GM19025 (cell line): ENCODE data around the gene FGD4.

Source experiments
- ATAC-seq: cut with Tn5 transposase; IDR thresholded peaks from one replicate; pipeline ENCODE4 v1.9.1; 2021; ENCODE audit warnings: mild to moderate bottlenecking, low read depth, moderate library complexity; ENCODE audit not compliant: unreplicated experiment

FGD4 gene

DNA sequence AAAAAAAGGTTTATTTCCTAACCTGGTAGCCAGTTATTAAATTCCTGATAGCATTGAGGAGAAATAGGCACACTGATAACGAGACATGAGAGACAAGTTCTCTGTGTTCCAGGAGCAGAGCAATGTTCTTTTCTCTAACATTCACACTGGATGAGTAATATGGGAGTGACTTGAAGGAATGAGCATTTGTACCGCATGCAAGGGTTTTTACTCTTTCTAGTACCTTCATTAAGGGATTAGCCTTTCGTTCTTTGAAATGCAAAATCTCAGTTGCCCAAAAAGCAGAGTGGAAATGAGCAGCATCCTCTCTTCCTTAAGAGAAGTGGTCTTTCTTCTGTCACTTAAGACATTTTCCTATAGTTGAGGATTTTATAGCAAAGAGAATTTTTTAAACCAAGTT lies 54.7 kb downstream of the FGD4 start:
- no peak for ATAC-seq

DNA sequence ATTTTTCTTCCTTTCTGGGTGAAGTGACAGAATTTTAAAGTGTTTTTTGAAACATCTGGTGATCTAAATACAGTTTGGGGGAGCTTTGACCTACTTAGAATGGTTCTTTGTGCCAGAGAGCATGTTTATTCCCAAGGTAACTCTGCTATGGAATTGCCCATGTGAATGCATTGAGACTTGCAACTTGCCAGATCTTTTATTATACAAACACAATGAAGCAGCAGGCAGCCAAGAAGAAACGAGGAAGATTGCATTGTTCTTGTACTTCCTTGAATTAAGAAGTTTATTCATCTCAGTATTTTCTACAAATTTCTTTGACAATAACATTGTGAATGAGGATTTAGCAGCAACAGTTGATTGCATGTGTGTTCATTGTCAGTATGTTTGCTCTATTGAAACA lies 55.5 kb downstream of the FGD4 start:
- no peak for ATAC-seq

DNA sequence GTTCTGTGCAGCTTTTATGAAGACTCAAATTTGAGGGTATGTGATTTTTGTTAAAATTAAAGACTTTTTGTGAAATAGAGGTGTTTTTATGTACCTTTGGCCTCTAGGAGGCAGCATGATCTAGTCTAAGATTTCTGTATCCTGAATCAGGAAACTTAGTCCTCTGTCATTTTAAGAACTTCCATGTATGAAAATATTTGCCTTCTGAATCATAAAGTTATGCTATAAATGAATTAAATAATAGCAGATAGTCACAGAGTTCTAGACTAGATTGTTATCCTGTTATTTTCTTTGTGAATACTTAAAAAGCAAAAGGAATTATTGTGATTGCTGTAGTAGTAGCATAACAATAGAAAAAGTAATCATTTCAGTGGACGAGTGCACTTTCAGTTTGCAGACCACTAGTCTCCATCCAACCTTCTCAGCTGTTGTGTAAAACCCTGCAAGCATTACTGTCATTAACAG lies 56.3 kb downstream of the FGD4 start:
- ATAC-seq = no peak

DNA sequence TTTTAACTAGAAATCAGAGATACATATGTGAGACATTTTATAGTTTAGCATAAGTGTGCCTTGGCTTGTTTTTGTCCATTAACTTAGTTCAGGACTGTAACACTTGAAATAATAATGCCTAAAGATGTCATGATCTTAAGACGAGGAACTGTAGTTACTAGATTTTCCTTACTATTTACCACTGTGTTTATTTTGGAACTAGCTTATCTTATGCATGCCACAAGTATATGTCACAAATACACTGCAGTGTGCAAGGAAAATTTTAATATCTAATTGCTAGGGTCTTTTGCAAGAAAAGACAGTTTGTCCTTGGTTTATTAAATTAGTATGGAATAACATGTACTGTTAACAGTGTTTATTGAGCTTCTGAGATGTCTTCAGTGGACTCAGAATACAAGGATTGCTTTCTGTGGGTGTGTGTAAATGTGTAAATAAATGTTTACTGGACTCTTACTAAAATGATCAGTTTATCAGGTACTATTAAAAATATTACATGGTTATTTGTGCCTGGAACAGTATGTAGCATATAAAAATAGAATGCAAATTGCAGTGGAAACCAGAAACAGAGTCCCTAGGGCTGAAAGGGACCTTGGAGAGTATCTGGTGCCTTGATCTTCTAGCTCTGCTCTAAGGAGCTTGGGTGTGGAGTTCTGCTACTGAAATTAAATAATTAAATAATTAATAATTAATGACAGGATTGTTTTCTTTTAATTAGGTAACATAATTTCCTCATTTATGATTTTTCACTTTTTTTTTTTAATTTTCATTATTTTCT lies 58.1 kb downstream of the FGD4 start:
- ATAC-seq = no peak

DNA sequence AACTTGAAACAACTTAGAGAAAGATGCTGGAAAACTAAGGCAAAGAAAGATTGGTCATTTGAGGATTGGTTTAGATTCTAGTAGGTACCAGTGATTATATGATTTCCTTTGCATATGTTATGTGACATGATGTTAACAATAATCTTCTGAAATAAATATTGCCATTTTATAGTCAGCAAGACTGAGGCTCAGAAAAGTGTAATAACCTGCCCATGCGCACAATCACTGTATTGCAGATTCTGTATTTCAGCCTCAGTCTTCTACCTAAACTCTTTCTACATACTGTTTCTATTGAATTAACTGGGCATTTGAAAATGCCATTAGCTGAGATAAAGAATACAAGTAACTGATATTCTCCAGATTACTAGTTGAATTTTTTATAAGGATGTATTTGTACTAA lies 61.3 kb downstream of the FGD4 start:
- no peak for ATAC-seq

DNA sequence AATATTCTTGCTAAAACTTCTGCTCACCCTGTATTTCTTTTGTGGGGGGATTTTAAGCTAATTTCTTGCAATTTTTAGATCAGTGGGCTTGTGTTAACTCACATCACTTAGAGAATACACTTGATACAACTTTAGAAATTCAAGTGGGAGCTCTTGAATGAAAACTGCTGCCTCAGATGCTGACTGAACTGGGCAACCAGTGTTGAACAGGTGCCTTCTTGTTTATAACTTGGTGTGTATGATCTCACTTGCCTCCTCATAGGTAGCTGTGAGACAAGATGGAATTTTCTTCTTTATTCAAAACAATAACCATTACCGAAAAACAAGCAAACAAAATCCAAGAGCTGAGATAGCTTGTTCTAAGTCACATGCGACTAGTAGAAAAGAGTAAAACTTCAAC lies 63.5 kb downstream of the FGD4 start:
- ATAC-seq = no peak

DNA sequence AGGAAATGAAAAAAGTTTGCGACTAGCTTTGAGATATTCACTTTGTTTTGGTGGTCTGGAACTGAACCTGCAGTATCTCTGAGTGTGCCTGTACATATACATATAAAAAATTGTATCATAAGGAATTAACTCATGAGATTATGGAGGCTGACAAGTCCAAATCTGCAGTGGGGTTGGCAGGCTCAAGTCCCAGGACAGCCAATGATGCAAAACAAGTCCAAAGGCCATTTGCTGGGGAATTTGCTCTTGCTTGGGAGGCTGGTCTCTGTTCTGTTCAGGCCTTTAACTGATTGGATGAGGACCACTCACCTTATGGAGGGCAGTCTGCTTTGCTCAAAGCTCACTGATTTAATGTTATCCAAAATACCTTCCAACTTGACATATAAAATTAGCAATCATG lies 66.8 kb downstream of the FGD4 start:
- ATAC-seq = no peak

DNA sequence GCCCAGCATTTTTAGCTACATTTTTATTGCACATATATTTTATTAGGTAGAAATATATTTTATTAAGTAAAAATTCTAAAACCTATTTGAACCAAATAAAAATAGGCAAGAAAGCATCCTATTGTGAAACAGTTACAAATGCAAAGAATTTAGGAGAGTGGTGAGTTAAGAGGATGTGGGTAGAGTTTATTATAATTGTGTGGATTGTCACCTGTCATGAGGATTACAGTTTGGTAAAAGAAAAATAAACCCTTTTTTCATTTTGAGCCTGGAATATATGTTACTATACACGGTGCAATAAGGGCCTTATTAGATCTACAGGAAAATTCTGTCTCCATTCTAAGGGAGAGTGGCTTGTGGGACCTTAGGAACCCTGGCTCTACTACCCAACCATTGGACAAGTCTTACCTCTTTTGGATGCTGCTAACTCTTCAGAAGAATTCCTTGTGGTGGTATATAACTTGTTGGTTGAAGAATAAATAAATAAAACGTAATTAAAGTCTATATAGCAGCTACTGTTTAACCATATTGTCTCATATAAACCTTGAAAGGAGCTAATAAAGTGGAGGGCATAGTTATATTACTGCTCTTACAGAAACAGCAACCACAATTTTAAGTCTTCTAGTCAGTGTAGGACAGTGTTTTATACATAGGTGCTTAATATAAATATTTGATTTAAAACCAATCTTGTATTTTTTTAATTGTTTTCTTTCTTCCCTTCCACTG lies 67.8 kb downstream of the FGD4 start:
- ATAC-seq = no peak

DNA sequence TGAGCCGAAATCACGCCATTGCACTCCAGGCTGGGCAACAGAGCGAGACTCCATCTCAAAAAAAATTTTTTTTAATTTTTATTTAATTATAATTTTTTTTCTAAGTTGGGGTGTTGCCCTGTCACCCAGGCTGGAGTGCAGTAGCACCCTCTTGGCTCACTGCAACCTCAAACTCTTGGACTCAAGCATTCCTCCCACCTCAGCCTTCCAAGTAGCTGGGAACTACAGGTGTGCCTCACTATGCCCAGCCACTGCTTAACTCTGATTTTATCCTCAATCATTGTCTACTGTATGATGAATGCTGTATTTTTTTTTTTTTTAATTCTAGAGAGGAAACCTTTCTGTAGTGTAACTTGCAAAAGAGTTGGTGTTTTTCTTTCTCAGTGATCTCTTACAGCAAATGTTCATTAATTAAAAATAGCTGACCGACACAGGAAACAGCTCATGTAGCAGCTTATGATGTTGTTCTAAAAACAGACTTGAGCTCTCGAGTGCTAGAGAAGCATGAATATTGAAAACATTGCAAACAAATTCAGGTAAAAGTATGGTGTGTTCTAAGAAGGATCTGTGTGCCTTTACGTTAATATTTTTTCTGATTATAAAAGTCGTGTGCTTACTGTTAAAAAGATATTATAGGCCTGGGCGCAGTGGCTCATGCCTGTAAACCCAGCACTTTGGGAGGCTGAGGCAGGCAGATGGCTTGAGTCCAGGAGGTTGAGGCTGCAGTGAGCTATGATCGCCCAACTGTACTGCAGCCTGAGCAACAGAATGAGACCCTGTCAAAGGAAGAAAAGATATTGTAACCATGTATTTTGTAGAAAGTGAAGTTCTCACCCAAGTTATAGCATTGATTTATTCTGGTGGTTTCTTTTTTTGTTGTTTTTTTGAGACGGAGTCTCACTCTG lies 68.9 kb downstream of the FGD4 start:
- ATAC-seq = no peak

DNA sequence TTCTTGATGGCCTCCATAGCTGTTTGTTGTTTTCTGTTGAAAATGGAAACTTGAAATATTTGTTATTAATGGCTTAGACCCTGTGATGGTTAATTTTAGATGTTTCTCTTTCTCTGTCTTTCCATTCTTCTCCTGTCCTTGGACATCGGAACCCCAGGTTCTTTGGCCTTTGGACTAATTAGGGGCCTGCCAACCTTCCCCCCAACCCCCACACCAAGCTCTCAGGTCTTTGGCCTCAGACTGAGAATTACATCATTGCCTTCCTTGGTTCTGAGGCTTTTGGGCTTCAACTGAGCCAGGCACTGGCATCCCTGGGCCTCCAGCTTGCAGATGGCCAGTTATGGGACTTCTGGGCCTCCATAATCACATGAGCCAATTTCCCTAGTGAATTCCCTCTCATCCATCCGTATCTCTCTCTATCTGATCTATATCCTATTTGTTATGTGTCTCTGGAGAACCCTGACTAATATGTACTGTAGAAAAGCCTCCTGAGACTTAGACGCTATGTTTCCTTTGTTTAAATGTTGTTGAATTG lies 71.6 kb downstream of the FGD4 start:
- ATAC-seq = no peak

DNA sequence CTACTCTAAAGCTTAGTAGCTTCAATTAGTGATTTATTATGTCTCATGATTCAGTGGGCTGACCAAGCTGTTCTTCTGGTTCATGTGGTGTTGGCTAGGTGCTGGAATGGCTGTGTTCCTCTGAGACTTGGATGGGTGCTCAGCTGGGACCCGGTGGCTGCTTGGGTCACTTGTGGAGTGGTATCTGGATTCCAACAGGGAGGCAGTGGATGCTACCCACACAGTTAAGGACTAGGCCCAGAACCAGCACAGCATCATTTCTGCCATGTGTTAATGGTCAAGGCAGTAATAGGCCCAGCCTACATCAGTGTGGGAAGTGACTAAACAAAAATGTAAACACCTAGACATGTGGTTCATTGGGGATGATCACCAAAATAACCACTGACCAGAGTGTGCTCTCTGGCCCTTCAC lies 72.2 kb downstream of the FGD4 start:
- no peak for ATAC-seq

DNA sequence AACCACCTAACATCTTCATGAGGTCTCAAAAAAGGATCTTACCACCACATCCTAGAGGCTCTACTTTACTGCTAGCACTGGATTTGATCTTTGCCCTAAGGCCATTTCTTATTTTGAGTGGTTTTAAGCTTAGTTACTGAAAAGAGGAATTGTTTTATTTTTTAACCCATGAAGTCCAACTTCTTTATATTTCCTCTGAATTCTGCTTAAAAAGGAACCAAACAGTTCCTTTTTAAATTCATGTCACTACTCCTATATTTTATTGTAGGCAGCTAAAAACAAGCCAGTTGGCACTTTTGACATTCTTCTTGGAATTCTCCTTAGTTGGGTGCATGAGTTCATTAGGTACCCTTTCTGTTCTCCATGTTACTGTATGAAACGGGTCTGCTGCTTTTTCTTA lies 76.4 kb downstream of the FGD4 start:
- no peak for ATAC-seq

DNA sequence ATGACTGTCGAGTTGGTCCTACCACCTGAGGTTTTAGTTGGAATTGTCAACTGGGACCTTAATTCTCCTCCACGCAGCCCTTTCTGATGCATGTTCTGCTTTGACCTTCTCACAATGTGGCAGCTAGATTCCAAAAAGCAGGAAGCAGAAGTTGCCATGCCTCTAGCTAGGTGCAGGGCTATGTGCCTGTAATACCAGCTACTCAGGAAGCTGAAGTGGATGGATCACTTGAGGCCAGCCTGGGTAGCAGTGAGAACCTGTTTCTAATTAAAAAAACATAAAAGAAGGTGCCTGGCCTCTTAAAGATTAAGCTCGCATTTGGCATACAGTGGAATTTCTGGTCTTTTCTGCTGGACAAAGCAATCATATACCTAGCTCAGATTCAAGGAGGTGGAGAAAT lies 77.1 kb downstream of the FGD4 start:
- ATAC-seq = no peak

DNA sequence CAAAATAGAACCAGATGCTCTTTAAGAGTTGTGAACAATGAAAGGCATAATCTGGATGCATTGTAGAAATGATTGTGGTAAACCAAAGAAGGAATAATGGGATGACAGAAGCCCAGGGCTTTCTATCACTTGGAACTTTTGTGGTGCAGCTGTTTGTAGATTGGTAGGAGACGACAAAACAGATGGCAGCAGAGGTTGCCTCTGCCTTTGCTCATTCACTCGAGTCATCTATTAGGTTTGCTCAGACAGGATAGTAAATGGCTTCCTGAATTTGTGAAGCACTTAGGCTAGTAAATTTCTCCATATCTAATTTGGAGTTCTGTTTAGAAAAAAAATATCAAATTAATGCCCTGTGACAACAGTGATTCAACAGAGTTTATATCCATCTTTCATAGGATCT lies 78.4 kb downstream of the FGD4 start:
- no peak for ATAC-seq

DNA sequence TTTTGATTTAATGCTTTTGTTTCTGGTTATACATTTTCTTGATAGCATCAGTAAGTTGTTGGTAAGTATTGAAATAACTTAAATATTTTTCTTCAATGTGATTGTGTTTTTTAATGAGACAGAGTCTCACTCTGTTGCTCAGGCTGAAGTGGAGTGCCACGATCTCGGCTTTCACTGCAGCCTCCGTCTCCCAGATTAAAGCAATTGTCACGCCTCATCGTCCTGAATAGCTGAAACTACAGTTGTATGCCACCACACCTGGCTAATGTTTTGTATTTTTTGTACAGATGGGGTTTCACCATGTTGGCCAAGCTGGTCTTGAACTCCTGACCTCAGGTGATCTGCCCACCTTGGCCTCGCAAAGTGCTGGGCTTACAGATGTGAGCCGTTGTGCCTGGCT lies 78.8 kb downstream of the FGD4 start:
- no peak for ATAC-seq

DNA sequence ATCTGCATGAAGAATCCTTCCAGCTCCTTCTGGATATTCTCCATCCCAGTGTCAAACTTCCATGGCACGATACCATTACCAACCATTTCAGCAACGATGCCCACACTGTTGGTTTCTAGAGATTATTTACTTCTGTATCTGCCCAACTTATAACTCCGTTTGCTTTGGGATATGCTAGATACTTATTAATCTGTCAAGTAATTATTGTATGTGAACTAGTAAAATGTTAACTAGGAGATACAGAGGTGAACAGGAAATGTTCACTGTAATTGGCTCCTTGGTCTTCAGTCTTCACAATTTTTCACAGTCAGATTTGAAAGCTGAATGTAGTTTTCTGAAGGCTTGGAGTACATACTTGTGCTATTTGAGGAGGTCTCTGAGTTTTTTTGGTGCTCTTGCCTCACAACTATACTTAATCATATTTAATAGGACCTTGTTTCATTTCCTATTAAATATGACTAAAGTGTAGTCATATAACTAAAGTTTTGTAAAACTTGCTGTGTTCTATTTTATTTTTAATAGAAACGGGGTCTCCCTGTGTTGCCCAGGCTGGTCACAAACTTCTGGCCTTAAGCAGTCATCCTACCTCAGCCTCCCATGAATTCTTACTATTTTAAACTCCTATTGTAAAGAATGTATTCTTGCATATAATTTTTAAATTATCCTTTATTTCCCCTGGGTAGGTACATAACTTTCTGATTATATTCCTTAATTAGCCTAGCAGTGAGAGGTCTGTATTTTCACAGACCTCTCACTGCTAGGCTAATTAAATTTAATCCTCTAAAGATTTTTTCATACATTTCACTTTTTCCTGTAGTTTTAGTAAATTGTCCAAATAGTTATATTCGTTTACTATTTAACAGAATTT lies 79.7 kb downstream of the FGD4 start:
- ATAC-seq = peak; percentile 47

DNA sequence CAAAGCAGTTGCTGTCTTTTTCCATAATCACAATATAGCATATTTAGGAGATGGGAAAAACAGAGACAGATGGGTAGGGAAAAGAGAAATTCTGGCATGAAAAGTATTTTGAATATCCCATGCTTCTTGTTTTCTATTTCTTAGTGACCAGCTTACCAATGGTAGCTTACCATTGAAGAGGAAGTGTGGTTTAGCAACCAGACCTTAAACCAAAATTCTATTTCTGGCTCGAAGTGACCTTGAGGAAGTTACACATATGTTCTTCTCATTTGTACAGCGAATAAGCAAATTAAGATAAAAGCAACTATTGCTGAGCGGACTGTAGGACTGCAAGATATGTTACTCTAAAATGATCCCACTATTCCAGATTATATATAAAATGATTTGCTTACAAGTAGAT lies 82.9 kb downstream of the FGD4 start:
- ATAC-seq = peak; percentile 66

DNA sequence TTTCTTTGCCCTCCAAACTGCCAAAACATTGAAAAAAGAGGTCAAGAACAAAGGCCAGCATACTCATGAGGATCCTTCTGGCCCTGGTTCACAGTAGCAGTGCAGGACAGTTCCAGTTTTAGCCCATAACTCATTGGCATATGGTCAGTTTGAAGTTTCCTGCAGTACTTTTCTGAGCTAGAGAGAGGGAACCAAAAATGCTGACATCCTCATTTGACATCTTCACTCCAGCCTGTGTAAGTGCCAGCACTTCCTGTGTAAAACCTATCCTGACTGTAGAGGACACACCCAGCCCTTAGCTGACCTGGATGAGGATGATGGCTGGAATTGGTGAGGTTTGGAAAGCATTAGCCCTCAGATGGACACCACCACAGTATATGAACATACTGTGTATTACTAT lies 84.1 kb downstream of the FGD4 start:
- ATAC-seq = no peak

DNA sequence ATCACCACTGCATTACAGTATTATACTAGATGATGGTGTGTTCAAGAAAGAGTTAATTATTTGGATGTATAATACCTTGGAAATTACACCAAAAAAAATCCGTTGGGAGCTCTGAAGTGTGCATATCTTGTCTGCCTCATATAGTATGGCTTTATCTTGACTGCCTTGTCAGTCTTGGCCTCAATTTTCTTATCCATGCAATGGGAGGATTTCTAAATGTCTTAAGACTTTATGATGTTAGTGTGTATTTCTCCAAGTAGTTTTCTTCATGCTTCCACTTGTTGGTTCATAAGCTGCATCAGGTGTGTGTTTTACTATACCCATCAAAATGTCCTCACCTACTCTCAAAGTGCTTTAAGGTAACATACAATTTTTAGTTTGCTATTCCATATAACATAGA lies 84.6 kb downstream of the FGD4 start:
- ATAC-seq = no peak

DNA sequence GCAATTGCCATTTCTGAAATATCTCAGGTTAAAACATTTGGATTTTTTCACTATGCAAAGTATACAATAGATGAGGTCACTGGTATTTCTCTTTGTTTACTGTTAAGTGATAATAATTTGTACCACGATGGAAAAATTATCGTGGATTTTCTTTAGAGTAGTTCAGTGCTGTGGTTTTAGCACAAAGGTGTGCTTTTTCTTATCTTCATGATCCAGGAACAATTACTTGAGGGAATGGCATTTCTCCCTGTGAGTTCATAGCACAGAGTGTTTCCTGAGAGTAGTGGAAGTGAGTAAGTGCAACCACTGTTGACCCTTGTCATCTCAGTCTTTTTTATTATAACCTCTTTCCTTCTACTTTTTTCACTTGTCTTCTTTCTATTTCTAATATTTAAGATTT lies 86.8 kb downstream of the FGD4 start:
- no peak for ATAC-seq
